AG09309 (cell line): ENCODE results near the gene TLN1.
A peak's percentile ranks its signal among the peaks of the same experiment; 100 is the strongest.

Experiments used
- DNase-seq: peaks from one replicate; pipeline ENCODE4 v3.0.0-alpha.2; 2010; ENCODE audit warnings: low read depth
- H3K4me3 ChIP-seq: 2 replicates; pipeline ENCODE4 v1.5.1; 2011; ENCODE audit warnings: mild to moderate bottlenecking, low read depth, low read length, moderate library complexity; ENCODE audit not compliant: control insufficient read depth
- TF ChIP-seq, protein P1 (sequence below): IDR thresholded peaks from 2 replicates; pipeline ENCODE4 v1.5.1; 2011; ENCODE audit warnings: mild to moderate bottlenecking, low read depth, low read length, inconsistent platforms; ENCODE audit not compliant: insufficient read depth, control insufficient read depth; ENCODE audit errors: missing control alignments

The TLN1 gene

DNA sequence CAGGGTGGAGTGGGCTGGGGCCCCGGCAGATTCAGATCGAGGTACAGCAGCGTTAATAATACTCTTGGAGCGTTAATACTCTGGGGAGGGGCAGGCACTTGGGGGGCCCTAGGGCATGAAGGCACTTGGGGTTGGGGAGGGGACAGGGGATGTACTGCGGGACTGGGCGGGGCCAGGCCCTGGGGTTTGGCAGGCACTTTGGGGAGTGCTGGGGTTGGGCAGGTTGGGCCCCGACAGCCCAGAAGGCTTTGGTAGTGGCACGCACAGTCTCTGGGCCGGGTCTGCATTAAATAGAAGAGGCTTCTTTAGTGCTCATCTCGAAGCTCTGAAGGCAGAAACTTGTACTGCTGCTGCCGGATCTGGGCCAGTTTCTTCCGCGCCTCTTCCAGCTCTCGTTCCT lies 34.5 kb downstream of the TLN1 start:
- no peak overlapping the region for H3K4me3 ChIP-seq
- DNase-seq = no peak
- TF ChIP-seq, protein P1, sequence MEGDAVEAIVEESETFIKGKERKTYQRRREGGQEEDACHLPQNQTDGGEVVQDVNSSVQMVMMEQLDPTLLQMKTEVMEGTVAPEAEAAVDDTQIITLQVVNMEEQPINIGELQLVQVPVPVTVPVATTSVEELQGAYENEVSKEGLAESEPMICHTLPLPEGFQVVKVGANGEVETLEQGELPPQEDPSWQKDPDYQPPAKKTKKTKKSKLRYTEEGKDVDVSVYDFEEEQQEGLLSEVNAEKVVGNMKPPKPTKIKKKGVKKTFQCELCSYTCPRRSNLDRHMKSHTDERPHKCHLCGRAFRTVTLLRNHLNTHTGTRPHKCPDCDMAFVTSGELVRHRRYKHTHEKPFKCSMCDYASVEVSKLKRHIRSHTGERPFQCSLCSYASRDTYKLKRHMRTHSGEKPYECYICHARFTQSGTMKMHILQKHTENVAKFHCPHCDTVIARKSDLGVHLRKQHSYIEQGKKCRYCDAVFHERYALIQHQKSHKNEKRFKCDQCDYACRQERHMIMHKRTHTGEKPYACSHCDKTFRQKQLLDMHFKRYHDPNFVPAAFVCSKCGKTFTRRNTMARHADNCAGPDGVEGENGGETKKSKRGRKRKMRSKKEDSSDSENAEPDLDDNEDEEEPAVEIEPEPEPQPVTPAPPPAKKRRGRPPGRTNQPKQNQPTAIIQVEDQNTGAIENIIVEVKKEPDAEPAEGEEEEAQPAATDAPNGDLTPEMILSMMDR = no peak

DNA sequence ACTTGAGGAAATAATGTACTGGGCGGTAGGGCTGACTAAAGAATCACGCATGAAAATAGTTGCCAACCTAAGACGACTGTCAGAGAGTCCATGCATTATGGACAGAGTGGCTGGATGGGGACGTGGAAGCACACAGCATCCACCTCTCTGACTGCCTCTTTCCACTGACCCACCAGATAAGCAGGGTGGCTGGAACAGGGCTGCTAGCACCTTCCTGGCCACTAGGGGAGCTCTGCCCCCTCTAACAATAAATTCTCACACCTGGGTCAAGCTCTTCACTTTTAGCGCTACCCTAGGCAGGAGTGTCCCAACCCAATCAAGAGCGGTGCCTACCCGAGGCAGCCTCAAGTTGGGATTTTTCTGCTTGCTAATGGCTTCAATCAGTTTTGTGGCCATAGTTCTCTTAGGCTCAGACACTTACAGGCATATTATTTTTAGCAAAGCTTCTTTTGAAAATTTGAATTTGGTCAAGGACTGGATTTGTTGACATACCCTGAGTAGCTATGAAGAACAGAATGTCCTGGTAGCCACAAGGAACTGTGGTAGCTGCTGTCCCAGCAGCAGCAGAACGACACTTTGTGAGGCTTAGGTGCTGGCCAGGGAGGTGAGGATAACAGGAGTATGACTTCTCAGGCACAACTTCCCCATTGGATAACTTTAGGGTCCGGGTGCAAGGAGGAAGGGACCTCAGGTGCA lies 35.3 kb downstream of the TLN1 start:
- DNase-seq = no peak
- TF ChIP-seq, protein P1 = peak; percentile 89
- no peak overlapping the region for H3K4me3 ChIP-seq

DNA sequence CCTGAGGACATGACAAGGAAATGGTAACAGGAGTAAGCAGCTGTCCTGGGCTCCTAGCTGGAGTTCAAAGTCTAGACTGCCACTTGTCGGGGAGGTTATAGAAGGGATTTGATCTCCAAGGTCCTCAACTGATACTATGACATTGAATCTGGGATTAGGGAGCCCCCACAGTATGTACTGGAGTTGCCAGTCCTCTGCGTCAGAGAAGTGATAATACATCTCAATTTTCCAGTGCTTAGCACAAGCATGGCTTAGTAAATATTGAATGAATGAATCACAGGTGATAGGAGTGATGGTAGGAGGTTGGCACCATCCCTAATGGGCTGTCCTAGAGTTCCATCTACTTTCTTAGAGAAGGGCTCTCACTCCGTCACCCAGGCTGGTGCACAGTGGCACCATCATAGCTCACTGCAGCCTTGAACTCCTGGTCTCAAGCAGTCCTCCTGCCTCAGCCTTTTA lies 36.0 kb downstream of the TLN1 start:
- H3K4me3 ChIP-seq = no peak overlapping the region
- DNase-seq = no peak
- TF ChIP-seq, protein P1 = no peak

DNA sequence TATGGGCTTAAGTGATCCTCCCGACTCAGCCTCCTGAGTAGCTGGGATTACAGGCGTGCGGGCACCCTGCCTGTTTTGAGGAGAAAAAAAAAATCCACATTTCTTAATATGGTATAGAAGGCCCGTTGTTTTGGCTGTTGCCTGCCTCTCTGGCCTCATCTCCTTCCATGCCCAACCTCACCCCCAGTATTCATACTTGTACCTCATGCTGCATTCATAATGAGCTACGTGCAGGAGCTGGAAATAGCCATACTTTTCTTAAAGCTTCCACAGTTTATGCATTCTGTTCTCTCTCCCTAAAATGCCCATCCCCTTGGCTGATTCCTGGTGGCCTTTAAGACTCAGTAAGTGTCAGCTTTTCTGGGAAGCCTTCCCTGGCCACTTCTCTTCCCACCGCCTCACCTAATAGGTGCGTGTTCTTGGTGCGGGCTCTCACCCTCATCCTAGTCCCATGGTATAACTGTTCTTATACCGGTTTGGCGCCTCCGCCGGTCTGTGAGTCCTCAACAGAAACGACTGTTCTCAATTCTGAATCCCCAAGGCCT lies 40.2 kb downstream of the TLN1 start:
- no peak overlapping the region for H3K4me3 ChIP-seq
- TF ChIP-seq, protein P1 = no peak
- no peak for DNase-seq

DNA sequence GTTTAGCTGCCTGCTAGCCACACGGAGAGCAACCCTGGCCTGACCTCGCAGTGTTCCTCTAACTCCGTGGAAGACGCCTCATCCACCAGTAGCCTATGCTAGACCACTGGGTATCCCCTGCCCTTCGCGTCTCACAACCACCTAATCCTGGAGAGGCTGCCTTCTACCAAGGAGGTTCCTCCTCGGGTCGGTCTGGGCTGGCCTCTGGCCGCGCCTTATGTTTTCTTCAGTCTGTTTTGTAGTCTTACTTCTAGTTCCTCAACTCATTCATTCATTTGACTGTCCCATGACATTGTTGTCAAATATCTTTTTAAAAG lies 40.7 kb downstream of the TLN1 start:
- peak overlapping the region; percentile 81 for H3K4me3 ChIP-seq
- TF ChIP-seq, protein P1 = no peak
- no peak for DNase-seq

DNA sequence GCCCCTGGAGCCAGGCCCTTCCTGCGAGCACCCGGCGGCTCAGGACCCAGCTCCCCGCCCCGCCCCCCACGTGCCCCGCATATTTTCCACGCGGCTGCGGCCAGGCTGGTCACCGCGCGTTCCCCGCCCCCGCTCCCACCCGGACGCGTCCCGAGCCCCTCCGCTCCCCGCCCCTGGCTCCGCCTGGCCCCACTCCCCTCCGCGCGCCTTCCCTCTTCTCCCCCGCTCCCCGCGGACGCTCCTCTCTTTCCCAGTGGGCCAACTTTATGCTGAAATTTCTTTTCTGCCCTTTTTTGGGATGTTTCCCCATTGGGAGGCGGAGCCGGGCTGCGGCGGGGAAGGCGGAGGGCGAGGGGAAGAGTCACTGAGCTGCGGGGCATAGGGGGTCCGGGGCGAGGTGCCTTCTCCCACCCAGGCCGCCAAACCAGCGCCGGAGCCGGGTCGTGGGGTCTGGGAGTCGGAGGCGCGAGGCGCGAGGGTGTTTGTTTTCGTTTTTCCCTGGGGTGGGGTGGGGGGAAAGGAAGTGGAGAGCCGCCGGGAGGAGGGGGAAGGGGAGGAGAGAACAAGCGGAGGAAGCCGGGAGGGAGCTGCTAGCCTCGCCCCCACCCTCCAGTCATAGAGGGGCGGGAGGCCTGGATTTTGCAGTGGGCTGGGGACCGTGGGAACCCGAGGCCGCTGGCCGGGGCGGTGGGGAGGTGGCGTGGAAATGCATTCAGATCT lies 41.2 kb downstream of the TLN1 start:
- DNase-seq = no peak
- H3K4me3 ChIP-seq = peak overlapping the region; percentile 81
- TF ChIP-seq, protein P1 = no peak
